ENCODE data around the gene SPECC1.
"Not testable (repeated sequence)": the region's sequence is repeated elsewhere in the genome, so short reads cannot be mapped to it uniquely, and the experiment has no call there.

SPECC1 gene

GRCh38 chr17:20244671-20245070 lies 235.5 kb downstream of the SPECC1 start:
- no peak for FAIRE-seq

DNA sequence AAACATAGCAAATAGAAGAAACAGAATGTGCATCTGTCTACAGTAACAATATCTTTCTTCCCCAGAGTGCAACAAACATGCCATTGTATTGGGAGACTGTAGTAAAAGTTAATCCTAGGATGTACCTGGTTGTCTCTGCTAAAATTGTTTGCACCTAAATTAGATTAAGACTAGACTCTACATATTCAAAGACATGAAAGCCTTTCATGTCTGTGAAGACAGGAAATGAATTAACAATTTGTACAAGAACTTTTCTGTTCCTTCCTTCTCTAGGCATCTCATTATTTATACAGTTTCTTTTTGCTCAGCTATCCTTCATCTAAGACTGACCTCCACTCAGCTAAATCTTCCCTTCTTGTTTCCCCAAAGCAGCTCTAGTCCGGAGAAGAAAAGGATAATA lies 237.5 kb downstream of the SPECC1 start:
- FAIRE-seq, result no peak

DNA sequence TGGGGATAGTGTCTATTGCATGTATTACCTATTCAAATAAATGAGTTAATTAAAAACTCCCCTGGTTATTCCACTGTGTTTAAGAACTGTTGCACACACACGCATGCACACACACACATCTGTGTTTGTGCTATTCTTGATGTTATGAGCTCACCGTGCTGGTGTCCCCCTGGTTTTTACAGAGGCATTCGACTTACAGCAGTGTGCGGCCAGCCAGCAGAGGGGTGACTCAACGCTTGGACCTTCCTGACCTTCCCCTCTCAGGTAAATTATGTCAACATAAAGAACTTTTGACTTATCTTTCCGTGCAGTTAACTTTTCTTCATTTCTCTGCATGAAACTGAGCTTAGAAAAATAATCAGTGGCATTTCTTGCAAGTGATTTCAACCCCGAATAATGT lies 244.2 kb downstream of the SPECC1 start:
- FAIRE-seq, result no peak

DNA sequence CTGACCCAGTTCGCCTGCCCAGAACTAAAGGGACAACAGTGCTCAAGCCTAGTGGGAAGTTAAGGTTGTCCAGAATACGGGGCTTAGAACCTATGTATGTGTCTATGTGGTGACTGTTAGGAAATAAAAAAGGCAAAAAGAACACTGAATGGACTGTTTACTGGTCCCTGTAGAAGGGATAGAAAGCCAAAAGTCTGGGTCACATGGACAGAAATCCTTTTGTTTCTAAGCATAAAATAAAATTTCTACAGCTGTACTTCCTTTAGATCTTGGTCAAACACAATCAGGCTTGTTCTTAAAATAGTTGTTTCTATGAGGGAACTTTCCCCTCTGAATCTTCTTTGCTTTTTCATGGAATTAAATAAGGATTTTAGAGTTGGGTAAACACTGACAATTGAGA lies 245.4 kb downstream of the SPECC1 start:
- no peak for FAIRE-seq

- no peak for FAIRE-seq
These were observed 247.0 kb downstream of the SPECC1 start for GRCh38 chr17:20256144-20256543.

DNA sequence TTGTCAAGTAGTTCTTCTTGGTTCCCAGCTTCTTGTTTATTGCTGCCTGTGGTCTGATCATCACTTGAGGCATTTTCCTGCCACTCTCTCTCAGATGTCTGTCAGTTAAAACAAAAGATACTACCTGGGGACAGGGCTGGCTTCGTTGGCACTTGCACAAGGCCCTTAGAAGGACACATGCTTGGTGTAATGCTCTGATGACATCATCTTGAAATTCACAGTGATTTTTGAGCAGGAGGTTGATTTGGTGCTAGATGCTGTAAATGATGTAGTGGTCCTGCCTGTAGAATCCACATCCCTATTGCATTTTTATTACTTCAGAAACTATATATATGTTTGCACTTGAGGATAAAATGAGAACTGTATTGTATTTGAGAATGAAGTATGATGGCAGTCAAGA lies 247.8 kb downstream of the SPECC1 start:
- FAIRE-seq, result no peak

- no peak for FAIRE-seq
These were observed 248.6 kb downstream of the SPECC1 start for GRCh38 chr17:20257798-20258197.

DNA sequence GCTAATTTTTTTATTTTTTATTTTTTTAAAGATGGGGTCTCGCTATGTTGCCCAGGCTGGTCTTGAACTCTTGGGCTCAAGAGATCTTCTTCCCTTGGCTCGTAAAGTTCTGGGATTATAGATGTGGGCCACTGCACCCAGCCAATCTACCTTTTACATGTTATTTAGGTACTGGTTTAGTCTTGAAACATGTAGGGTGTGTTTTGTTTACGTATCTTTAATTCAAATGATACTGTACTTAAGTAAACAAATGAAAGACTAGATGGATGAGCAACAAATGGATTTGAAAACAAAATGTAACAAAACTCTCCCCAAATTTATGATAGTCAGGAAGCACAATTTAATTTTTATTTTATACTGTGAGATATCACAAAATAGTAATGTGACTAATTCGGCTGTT lies 250.5 kb downstream of the SPECC1 start:
- no peak for FAIRE-seq

GRCh38 chr17:20260268-20260667 lies 251.1 kb downstream of the SPECC1 start:
- FAIRE-seq, result no peak

GRCh38 chr17:20262226-20263114 lies 253.3 kb downstream of the SPECC1 start:
- no peak for FAIRE-seq

DNA sequence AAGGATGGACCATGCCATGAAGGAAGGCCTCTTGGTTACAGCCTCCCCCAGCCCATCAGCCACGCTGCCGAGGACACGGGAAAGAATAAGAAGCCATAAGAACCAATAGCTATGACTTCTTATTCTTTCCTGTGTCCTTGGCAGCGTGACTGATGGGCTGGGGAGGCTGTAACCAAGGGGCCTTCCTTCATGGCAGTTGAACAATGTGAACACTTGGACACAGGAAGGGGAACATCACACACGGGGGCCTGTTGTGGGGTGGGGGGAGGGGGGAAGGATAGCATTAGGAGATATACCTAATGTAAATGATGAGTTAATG lies 253.9 kb downstream of the SPECC1 start:
- FAIRE-seq, result not testable (repeated sequence)

DNA sequence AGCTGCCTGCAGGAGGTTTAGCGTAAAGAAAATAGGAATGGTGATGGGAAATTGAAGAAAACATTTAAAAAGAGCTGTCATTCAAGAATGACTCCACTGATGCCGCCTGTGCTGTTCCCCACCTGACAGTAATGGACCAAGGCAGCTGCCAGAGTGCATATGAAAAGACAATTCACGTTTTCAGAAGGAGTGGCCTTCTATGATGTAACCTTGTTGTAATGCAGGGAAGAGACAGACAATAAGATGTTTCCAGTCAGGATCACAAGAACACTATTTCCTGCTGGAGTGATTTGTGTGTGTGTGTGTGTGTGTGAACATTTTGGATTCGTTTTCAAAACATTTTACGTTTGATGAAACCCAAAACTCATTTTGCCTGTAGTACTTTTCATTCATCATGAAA lies 254.4 kb downstream of the SPECC1 start:
- no peak for FAIRE-seq

- FAIRE-seq, result no peak
These were observed 255.8 kb downstream of the SPECC1 start for GRCh38 chr17:20264996-20265395.

GRCh38 chr17:20266806-20267458 lies 257.8 kb downstream of the SPECC1 start:
- no peak for FAIRE-seq

DNA sequence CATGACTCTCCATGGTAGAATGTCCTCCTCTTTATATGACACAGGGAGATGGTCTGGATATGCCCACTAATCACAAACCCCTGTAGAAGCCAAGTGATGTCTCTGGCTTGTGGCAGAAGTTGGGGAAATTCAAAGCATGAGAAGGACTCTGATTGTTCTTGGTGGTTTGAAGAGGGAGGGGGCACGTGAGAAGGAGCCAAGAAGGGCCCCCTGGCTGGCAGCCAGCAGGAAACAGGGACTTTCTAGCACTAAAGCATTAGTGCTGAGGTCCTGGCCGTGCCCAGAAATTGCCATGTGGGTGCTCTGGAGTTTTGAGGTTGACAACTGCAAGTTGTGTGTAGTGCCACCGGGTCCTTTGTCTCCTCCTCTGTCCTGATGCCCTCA lies 258.3 kb downstream of the SPECC1 start:
- no peak for FAIRE-seq

- FAIRE-seq, result no peak
These were observed 261.2 kb downstream of the SPECC1 start for GRCh38 chr17:20270369-20270768.

GRCh38 chr17:20271011-20271610 lies 262.0 kb downstream of the SPECC1 start:
- FAIRE-seq, result no peak

DNA sequence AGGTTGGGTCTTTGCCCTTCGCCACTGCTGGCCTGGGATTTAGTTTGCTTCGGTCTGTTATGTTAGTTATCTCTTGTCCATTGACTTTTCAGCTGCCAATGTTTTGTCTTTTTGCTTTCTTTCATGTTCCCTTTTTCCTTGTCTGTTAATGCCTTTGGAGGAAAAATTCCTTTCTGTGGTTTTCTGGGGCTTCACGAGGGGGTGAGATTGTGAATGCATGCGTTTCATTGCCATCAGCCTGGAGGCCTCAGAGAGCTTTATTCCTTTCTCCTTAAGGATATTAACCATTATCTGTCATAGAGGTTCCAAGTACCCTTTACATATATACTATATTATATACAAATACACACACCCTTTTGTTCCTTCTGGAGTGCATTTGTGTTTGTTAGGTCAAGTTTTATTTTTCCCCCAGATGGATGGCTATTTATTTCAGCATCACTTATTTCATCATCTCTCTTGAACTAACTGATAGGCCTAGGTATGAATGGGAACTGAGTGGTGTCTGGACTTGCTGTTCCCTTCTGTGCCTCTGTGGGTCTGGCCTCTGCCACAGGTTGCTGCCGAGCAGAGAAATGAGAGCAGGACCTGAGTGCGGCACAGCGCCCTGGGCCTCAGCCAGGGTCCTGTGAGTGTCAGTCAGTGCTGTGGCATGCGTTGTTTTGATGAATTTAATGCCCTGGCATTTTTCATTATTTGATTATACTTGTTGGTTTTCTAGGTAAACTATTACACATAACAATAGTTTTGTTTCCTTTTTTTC lies 264.8 kb downstream of the SPECC1 start:
- FAIRE-seq, result no peak

DNA sequence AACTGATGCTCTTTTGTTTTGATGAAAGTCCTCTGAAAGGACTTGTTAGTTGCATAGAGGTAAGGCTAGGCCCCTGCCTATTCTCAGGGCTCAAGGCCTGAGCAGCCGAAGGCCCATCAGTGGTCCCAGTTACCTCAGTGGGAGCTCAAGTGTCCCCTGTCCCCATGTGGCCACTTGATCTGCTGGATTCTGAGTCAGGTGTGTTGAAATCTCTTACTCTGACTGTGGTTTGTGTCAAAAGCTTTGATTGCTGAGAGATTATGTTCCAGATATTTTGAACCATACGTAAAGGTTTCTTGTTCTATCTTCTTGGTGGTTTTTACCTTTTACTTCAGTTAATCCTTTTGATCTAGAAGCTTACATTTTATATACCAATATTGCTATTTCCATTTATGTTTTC lies 266.5 kb downstream of the SPECC1 start:
- no peak for FAIRE-seq

- no peak for FAIRE-seq
These were observed 267.3 kb downstream of the SPECC1 start for GRCh38 chr17:20276421-20276820.

- FAIRE-seq, result no peak
These were observed 269.6 kb downstream of the SPECC1 start for GRCh38 chr17:20278805-20279204.

DNA sequence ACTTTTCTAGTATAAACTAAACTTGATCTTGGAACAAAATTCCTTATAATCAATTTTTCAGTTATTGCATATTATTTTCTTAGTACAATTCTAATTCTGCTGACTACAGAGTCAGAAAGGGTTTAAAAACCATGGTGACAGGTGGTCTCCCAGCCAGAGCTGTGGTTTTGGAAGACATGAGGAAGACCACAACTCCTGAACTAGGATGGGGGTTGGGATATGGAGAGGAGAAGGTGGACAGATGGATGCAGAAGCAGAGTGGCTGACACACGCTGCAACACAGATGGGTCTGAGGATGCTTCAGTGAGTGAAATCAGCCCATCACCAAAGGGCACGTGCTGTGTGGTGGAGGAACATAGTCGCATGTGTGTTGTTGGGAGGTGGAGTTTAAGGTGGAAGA lies 270.5 kb downstream of the SPECC1 start:
- FAIRE-seq, result no peak

DNA sequence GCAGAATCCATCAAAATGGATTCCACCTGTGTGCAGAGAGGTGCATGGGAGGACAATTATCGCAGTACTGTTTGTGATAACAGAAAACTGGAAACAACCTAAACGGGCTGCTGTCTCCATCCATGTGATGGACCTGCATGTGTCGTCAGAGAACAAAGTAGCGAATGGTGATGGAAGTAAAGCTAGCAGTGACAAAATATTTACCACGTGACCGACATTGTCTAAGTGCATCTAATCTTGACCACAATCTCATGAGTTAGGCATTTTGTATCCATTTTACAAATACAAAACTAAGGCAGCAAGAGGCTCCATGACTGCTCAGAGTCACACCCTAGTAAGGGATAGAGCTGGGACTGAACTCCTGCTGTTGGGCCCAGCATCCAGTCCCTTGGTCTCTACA lies 270.9 kb downstream of the SPECC1 start:
- no peak for FAIRE-seq

All from endometrium (tissue), 2 donors.